A673 (cell line): Measurements from ENCODE around the gene ZDHHC1.

Experiments
- CTCF ChIP-seq: fragments of 300-800, 200-600 bp; sonication (generic); conservative IDR thresholded peaks from 2 replicates; pipeline ENCODE4 v1.5.1; 2017; ENCODE audit warnings: low read depth, mild to moderate bottlenecking, antibody characterized with exemption, low read length, moderate library complexity, mixed read lengths
- EZH2 ChIP-seq: fragments of 200-600 bp; sonication (generic); IDR thresholded peaks from 2 replicates; pipeline ENCODE4 v1.6.1; 2017; ENCODE audit warnings: borderline replicate concordance, low read depth, mild to moderate bottlenecking, mixed read lengths, antibody characterized with exemption, low read length; ENCODE audit not compliant: poor library complexity, severe bottlenecking

GRCh38 chr16:67459861-67460150, 43.5 kb upstream of the ZDHHC1 start:
- TF ChIP-seq EZH2 (no peak), CTCF (no peak)
